Measurements from ENCODE around the gene C10orf143. TPM values are rescaled to one million over a fixed set of nuclear protein-coding genes. Genes with fewer than 3 reads are reported as not detected.

The C10orf143 gene
- total RNA-seq, 4 donors from 2014 or later, result 1.1 to 4.9 (median 1.4) TPM

DNA sequence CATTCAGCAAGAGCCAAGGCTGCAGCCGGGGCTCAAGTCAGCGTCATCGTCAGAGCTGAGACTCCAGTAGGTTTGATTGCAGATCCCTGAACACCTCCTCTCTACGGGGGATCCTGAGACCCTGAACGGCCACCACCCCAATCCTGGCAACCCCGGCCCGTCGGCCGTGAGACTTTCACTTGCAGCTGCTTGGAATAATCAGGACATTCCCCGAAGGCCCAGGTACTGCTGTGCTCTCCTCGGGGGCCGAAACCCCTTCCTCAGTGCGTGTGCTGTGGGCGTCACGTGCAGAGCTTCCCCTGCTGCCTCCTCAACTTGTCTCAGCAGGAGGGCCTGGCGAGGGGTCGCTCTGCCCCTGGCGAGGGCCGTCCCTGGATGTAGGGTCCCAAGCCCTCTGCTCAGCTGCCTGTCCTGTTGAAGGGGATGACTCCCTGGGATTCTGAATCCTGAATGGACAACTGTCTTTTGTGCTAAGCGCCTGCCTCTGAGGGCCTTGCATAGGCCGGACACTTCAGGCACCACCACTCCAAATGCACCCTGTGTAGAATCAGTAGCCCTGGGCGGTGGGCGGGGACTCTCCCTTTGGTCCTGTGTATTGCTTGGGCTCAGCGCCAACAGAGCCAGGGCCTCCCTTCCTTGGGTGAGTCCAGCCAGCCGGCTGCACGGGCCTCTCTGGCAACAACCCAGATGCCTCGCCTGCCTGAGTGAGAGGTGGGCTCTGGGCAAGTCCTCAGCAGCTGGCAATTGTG, 82.7 kb downstream of the C10orf143 start:
- no peak for TF ChIP-seq CTCF (IDR thresholded peaks at IDR 0.05; ENCODE audit: low read depth)

- no peak for TF ChIP-seq CTCF (IDR thresholded peaks at IDR 0.05; ENCODE audit: low read depth)
Measured at GRCh38 chr10:130026670-130027456, 83.8 kb downstream of the C10orf143 start.

GRCh38 chr10:130025811-130026485, 84.7 kb downstream of the C10orf143 start:
- no peak for TF ChIP-seq CTCF (IDR thresholded peaks at IDR 0.05; ENCODE audit: low read depth)

- TF ChIP-seq CTCF (IDR thresholded peaks at IDR 0.05; ENCODE audit: low read depth), result no peak
Measured at GRCh38 chr10:130025326-130025725, 85.3 kb downstream of the C10orf143 start.

GRCh38 chr10:130024779-130025325, 85.8 kb downstream of the C10orf143 start:
- no peak for TF ChIP-seq CTCF (IDR thresholded peaks at IDR 0.05; ENCODE audit: low read depth)

DNA sequence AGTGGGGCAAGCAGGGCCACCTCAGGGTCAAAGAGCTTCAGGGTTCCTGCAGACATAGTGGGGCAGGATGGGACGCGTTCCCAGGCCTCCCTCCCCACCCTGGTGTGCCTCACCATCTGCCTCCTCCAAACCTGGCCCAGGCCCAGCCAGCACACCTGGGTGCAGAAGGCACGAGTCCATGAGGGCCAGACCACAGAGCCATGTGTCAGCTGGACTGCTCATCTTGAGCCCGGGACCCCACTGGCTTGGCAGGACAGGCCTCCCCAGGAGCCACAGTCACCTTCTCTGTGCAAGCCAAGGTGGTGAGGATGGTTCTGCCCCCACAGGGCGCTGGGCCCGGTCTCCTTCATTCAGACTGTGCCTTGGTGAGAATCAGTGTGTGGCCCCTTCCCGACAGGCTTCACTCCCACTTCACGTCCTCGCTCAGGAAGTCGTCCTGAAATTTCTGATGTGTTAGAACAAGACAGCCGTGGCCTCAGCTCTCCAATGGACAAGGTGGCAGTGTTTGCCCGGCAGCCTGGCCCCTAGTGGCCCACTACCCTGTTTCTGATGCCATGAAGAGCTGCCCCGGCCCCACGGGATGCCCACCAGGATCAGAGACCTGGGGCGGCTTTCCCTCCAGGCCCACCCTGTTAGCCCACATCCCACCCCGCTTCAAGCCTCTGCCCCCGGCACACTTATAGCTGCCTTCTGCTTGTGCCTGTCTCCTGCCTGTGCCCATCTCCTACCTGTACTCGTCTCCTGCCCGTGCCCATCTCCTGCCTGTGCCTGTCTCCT, 87.0 kb downstream of the C10orf143 start:
- no peak for TF ChIP-seq CTCF (IDR thresholded peaks at IDR 0.05; ENCODE audit: low read depth)
